Astrocyte of the cerebellum (primary cell): ENCODE results near the gene IL13RA1.
"Not testable (repeated sequence)": the region's sequence is repeated elsewhere in the genome, so short reads cannot be mapped to it uniquely, and the experiment has no call there.

Experiments used
- DNase-seq: peaks from one replicate; pipeline ENCODE4 v3.0.0-alpha.2; 2011; ENCODE audit warnings: low read depth
- H3K4me3 ChIP-seq: 2 replicates; pipeline ENCODE4 v1.5.1; 2011; ENCODE audit warnings: mild to moderate bottlenecking, low read depth, low read length, moderate library complexity
- CTCF ChIP-seq: IDR thresholded peaks from 2 replicates; pipeline ENCODE4 v1.5.1; 2012; ENCODE audit warnings: low read length, low read depth, moderate library complexity, mild to moderate bottlenecking; ENCODE audit errors: missing control alignments
- in situ Hi-C: cut with HindIII; loops from 2 replicates; pipeline ENCODE4 v1.10.0; 2017; ENCODE audit warnings: low sequenced_read_pairs

The IL13RA1 gene

GRCh38 chrX:118726396-118726795, 1.0 kb upstream of the IL13RA1 start:
- TF ChIP-seq CTCF = no peak
- in situ Hi-C loops = no loop called here
- H3K4me3 ChIP-seq = no peak overlapping the region
- no peak for DNase-seq

- peak overlapping the region; percentile 61 for H3K4me3 ChIP-seq
- TF ChIP-seq CTCF = no peak
- no peak for DNase-seq
- in situ Hi-C loops = no loop called here
These were observed 407 bp downstream of the IL13RA1 start for GRCh38 chrX:118727686-118728339.

GRCh38 chrX:118729042-118729652, 1.7 kb downstream of the IL13RA1 start:
- no peak for DNase-seq
- in situ Hi-C loops = no loop called here
- TF ChIP-seq CTCF = no peak
- H3K4me3 ChIP-seq = peak overlapping the region; percentile 61

GRCh38 chrX:118730500-118731247, 3.3 kb downstream of the IL13RA1 start:
- in situ Hi-C loops = no loop called here
- H3K4me3 ChIP-seq = no peak overlapping the region
- DNase-seq = no peak
- no peak for TF ChIP-seq CTCF

- DNase-seq, in situ Hi-C loops, H3K4me3 ChIP-seq: not testable (repeated sequence)
These were observed 5.1 kb downstream of the IL13RA1 start for GRCh38 chrX:118732551-118732950.

- in situ Hi-C loops = no loop called here
- H3K4me3 ChIP-seq = no peak overlapping the region
- no peak for DNase-seq
- no peak for TF ChIP-seq CTCF
These were observed 7.5 kb downstream of the IL13RA1 start for GRCh38 chrX:118734909-118735308.
